ENCODE data around the gene ATP5F1B. TPM values are rescaled to one million over a fixed set of nuclear protein-coding genes. Genes with fewer than 3 reads are reported as not detected.

Gene ATP5F1B
- total RNA-seq, 4 donors from 2014 or later, result 310 to 557 (median 431) TPM

DNA sequence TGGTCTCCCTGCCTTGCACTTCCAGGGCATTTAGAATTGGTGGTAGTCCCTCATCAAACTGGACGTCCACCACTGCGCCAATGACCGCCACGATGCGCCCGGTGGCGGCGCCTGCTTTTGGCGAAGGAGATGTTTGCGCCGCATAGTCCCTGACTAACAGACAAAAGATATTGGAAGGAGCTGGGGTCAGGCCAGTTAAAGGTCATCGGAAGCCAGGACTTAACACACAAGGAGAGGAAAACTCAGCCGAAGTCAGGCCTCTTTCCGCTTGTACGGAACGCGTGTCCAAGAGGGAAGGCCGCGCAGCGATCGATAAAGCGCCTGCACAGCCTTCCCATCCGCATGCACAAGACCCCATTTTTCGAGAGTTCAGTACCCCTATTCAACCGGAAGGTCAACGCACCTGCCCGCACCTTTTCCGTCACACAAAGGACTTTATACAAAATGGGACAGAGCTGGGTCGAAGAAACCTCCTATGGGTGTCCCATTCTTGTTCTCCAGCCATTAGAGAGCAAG lies 525 bp downstream of the ATP5F1B start:
- DNase-seq, result peak in 1 of 2 donors; percentile 15
- Histone ChIP-seq H3K4me1 (peaks cover 15 to 18% of the 10 kb centered on the region in 2 donors), H3K4me3 (replicated peaks in 1 of 3) (peak overlapping the region; percentile 60 to 87 (median 77)), H3K27me3 (no peaks in the 10 kb centered on the region), H3K36me3 (peaks cover 33 to 41% of the 10 kb centered on the region in 2 donors), H3K9me3 (no peaks in the 10 kb centered on the region), H3K27ac (peak overlapping the region; percentile 74 to 97 (median 92))
- 1% methylated on average over 21 to 24 of the region's 29 CpGs for WGBS, 2 donors
- intact Hi-C loops (cut with DNase I), result loop anchor here (5.0 to 10.0 kb wide), 2 partner anchors 42 to 80 kb away; partner anchors contain the start of genes NACA and PTGES3
- TF ChIP-seq POLR2A (IDR thresholded peaks at IDR 0.05), result no peak
- TF ChIP-seq, protein P1, sequence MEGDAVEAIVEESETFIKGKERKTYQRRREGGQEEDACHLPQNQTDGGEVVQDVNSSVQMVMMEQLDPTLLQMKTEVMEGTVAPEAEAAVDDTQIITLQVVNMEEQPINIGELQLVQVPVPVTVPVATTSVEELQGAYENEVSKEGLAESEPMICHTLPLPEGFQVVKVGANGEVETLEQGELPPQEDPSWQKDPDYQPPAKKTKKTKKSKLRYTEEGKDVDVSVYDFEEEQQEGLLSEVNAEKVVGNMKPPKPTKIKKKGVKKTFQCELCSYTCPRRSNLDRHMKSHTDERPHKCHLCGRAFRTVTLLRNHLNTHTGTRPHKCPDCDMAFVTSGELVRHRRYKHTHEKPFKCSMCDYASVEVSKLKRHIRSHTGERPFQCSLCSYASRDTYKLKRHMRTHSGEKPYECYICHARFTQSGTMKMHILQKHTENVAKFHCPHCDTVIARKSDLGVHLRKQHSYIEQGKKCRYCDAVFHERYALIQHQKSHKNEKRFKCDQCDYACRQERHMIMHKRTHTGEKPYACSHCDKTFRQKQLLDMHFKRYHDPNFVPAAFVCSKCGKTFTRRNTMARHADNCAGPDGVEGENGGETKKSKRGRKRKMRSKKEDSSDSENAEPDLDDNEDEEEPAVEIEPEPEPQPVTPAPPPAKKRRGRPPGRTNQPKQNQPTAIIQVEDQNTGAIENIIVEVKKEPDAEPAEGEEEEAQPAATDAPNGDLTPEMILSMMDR (IDR thresholded peaks at IDR 0.05), result peak in 1 of 6 experiments; percentile 28

- H3K27ac ChIP-seq, result peak overlapping the region; percentile 74 to 97 (median 92)
- 43 to 47% methylated on average over 4 of the region's 4 CpGs for WGBS, 2 donors
These were observed 1.1 kb downstream of the ATP5F1B start for GRCh38 chr12:56644654-56645053.

DNA sequence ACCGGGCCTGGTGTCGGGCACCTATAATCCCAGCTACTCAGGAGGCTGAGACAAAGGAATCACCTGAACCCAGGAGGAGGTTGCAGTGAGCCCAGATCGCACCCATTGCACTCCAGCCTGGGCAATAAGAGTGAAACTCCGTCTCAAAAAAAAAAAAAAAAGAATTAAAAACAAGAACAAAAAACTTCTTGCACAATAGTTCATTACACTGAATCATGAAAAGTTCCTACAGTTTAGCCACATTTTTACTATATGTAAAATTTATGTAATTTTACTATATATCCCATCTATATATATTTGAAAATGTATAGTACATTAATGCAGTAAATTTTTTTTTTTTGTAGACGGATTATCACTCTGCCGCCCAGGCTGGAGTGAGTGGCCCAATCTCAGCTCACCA lies 4.6 kb downstream of the ATP5F1B start:
- Histone ChIP-seq H3K36me3 (peaks cover 59 to 67% of the 10 kb centered on the region in 2 donors), H3K4me3 (replicated peaks in 1 of 3) (no peak overlapping the region), H3K27me3 (no peaks in the 10 kb centered on the region), H3K4me1 (peaks cover 23 to 31% of the 10 kb centered on the region in 2 donors), H3K27ac (peak overlapping the region in 1 of 3 donors; percentile 32), H3K9me3 (no peaks in the 10 kb centered on the region)
- intact Hi-C loops (cut with DNase I), result loop anchor here (10.0 kb wide), 1 partner anchor 84 kb away; the partner anchor contains the start of gene NACA
- no peak for TF ChIP-seq POLR2A (IDR thresholded peaks at IDR 0.05)
- TF ChIP-seq, protein P1 (IDR thresholded peaks at IDR 0.05), result no peak
- WGBS, 2 donors, result 87 to 88% methylated on average over 6 of the region's 6 CpGs
- DNase-seq, result no peak

More at GRCh38 chr12:56644654-56645053, 1.1 kb downstream of the ATP5F1B start:
- intact Hi-C loops (cut with DNase I), result loop anchor here (5.0 to 10.0 kb wide), 2 partner anchors 43 to 80 kb away; partner anchors contain the start of genes NACA and PTGES3
- Histone ChIP-seq H3K4me1 (peaks cover 20 to 24% of the 10 kb centered on the region in 2 donors), H3K9me3 (no peaks in the 10 kb centered on the region), H3K4me3 (replicated peaks in 1 of 3) (peak overlapping the region; percentile 60 to 87 (median 77)), H3K36me3 (peaks cover 40 to 47% of the 10 kb centered on the region in 2 donors), H3K27me3 (no peaks in the 10 kb centered on the region)
- TF ChIP-seq, protein P1 (IDR thresholded peaks at IDR 0.05), result no peak
- TF ChIP-seq POLR2A (IDR thresholded peaks at IDR 0.05), result no peak
- DNase-seq, result no peak

DNA sequence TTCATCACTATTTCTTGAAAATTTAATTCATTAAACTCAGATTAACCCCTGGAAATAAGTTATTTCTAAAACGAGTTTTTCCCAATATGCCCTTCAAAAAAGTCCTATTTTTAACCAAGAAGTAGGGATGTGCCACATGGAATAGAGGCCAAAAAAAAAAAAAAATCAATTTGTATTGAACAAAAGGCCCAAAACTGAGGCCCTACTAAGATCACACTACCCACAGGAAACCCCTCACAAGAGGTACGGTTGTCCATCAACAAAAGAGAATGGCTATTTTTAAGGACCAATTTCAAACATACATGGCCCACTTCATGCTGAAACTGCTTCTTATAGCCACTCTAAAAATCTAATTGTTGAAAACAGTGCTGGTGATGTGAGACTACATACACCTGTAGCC lies 8.2 kb downstream of the ATP5F1B start:
- WGBS, 2 donors, result 62 to 74% methylated on average over 2 of the region's 2 CpGs
- intact Hi-C loops (cut with DNase I), result loop anchor here (10.0 kb wide), 2 partner anchors 63 to 123 kb away; no protein-coding TSS in a partner anchor
- Histone ChIP-seq H3K4me3 (replicated peaks in 1 of 3) (no peak overlapping the region), H3K27ac (peak overlapping the region; percentile 96 to 97 (median 97)), H3K36me3 (peaks cover 49% of the 10 kb centered on the region in 2 donors), H3K27me3 (no peaks in the 10 kb centered on the region), H3K4me1 (peaks cover 30 to 36% of the 10 kb centered on the region in 2 donors), H3K9me3 (no peaks in the 10 kb centered on the region)
- TF ChIP-seq, protein P1 (IDR thresholded peaks at IDR 0.05), result no peak
- no peak for TF ChIP-seq POLR2A (IDR thresholded peaks at IDR 0.05)
- no peak for DNase-seq
